GM12891 (cell line): ENCODE data around the gene GATA6.

ENCODE experiments used
- DNase-seq: peaks from one replicate; pipeline ENCODE4 v3.0.0; 2011; ENCODE audit warnings: low spot score; ENCODE audit not compliant: insufficient read length
- FAIRE-seq: peaks from 2 replicates; lab custom pipeline; 2011; peaks lifted over from hg19 to GRCh38; lab: Jason Lieb, UNC
- PAX5 ChIP-seq: IDR thresholded peaks from 2 replicates; pipeline ENCODE4 v1.6.1; 2011; ENCODE audit warnings: low read length, moderate library complexity, mild to moderate bottlenecking; ENCODE audit not compliant: insufficient read depth, severe bottlenecking
- POLR2A ChIP-seq: IDR thresholded peaks from 2 replicates; pipeline ENCODE4 v1.6.1; 2011; ENCODE audit warnings: low read depth, low read length, control low read depth
- POLR2AphosphoS5 ChIP-seq: IDR thresholded peaks from 2 replicates; pipeline ENCODE4 v1.6.1; 2011; ENCODE audit warnings: low read depth, low read length, control low read depth
- POU2F2 ChIP-seq: IDR thresholded peaks from 2 replicates; pipeline ENCODE4 v1.6.1; 2011; ENCODE audit warnings: low read depth, mild to moderate bottlenecking, control low read depth, low read length, moderate library complexity
- SPI1 ChIP-seq: IDR thresholded peaks from 2 replicates; pipeline ENCODE4 v1.6.1; 2011; ENCODE audit warnings: low read depth, low read length, control low read depth
- TAF1 ChIP-seq: IDR thresholded peaks from 2 replicates; pipeline ENCODE4 v1.6.1; 2011; ENCODE audit warnings: low read depth, low read length, control low read depth

Gene GATA6

GRCh38 chr18:22165049-22165602, 4.3 kb upstream of the GATA6 start:
- no peak for DNase-seq
- TF ChIP-seq PAX5 (no peak), POLR2A (no peak), TAF1 (no peak), POU2F2 (no peak), POLR2AphosphoS5 (no peak), SPI1 (no peak)
- FAIRE-seq, result no peak

GRCh38 chr18:22165603-22166068, 3.8 kb upstream of the GATA6 start:
- TF ChIP-seq PAX5, result no peak
- no peak for TF ChIP-seq TAF1
- no peak for TF ChIP-seq POU2F2
- no peak for TF ChIP-seq SPI1
- no peak for TF ChIP-seq POLR2AphosphoS5
- no peak for TF ChIP-seq POLR2A
- DNase-seq, result no peak
- FAIRE-seq, result no peak

- no peak for TF ChIP-seq TAF1
- DNase-seq, result no peak
- FAIRE-seq, result no peak
Observed at GRCh38 chr18:22166069-22166950, 3.1 kb upstream of the GATA6 start.

GRCh38 chr18:22167091-22167470, 2.3 kb upstream of the GATA6 start:
- no peak for FAIRE-seq
- DNase-seq, result no peak
- TF ChIP-seq POU2F2 (no peak), POLR2AphosphoS5 (no peak), POLR2A (no peak), TAF1 (no peak), SPI1 (no peak), PAX5 (no peak)

GRCh38 chr18:22167471-22168241, 1.7 kb upstream of the GATA6 start:
- no peak for FAIRE-seq
- TF ChIP-seq POLR2AphosphoS5 (no peak), PAX5 (no peak)
- DNase-seq, result no peak

GRCh38 chr18:22168360-22168921, 948 bp upstream of the GATA6 start:
- DNase-seq (no peak), FAIRE-seq (no peak)
- no peak for TF ChIP-seq SPI1
- TF ChIP-seq POLR2AphosphoS5, result no peak
- no peak for TF ChIP-seq POLR2A
- TF ChIP-seq TAF1, result no peak
- TF ChIP-seq PAX5, result no peak
- no peak for TF ChIP-seq POU2F2

GRCh38 chr18:22169889-22170420, 566 bp downstream of the GATA6 start:
- no peak for DNase-seq
- no peak for FAIRE-seq
- TF ChIP-seq POLR2A (no peak), TAF1 (no peak), PAX5 (no peak), POLR2AphosphoS5 (no peak), SPI1 (no peak), POU2F2 (no peak)

- no peak for DNase-seq
- TF ChIP-seq POU2F2 (no peak), SPI1 (no peak), TAF1 (no peak), POLR2AphosphoS5 (no peak), PAX5 (no peak)
- no peak for FAIRE-seq
Observed at GRCh38 chr18:22170421-22171257, 1.2 kb downstream of the GATA6 start.
